Heart right ventricle (tissue), 16 donors: ENCODE data around the gene GGTLC2. TPM values are rescaled to one million over a fixed set of nuclear protein-coding genes. Genes with fewer than 3 reads are reported as not detected.

Source experiments
- ATAC-seq, 8 donors: fragments of 200-7000 bp; cut with Tn5 transposase; one replicate each; pipeline ENCODE4 v1.9.1; 2020; ENCODE audit warnings: mild to moderate bottlenecking in 8 of 8, moderate library complexity in 8 of 8, moderate number of reproducible peaks in 1 of 8
- DNase-seq, 2 donors: peaks; one replicate each; pipeline ENCODE4 v3.0.0-alpha.2; 2020
- H3K27ac ChIP-seq, 10 donors: fragments of 200-600 bp; sonication (generic) in 2 of 10; one replicate each; pipeline versions ENCODE4 v1.5.0 to v1.8.0; 2020 to 2022; ENCODE audit warnings: mild to moderate bottlenecking in 3 of 10
- H3K27me3 ChIP-seq, 7 donors: fragments of 200-600 bp; one replicate each; pipeline ENCODE4 v1.8.0; 2021 to 2022; ENCODE audit warnings: mild to moderate bottlenecking in 2 of 7
- H3K36me3 ChIP-seq, 9 donors: fragments of 200-600 bp; sonication (generic) in 1 of 9; one replicate each; pipeline versions ENCODE4 v1.5.0 to v1.8.0; 2020 to 2022; ENCODE audit warnings: mild to moderate bottlenecking in 2 of 9
- H3K4me1 ChIP-seq, 9 donors: fragments of 200-600 bp; sonication (generic) in 1 of 9; one replicate each; pipeline versions ENCODE4 v1.5.0 to v1.8.0; 2020 to 2022; ENCODE audit warnings: mild to moderate bottlenecking in 4 of 9
- H3K4me3 ChIP-seq, 10 donors: fragments of 200-600 bp; sonication (generic) in 2 of 10; one replicate each; pipeline versions ENCODE4 v1.5.0 to v1.8.0; 2020 to 2022; ENCODE audit warnings: mild to moderate bottlenecking in 7 of 10, moderate library complexity in 2 of 10
- H3K9me3 ChIP-seq, 11 donors: fragments of 200-600 bp in 10 of 11; sonication (generic) in 2 of 11; one replicate each; pipeline versions ENCODE4 v1.5.0 to v1.8.0; 2013 to 2022; ENCODE audit warnings: mild to moderate bottlenecking in 2 of 11, control low read depth in 1 of 11, moderate library complexity in 1 of 11
- CTCF ChIP-seq, 9 donors: fragments of 200-600 bp; sonication (generic) in 2 of 9; IDR thresholded peaks; one replicate each; pipeline versions ENCODE4 v1.5.0 to v1.8.0; 2021 to 2022; ENCODE audit warnings: antibody characterized with exemption in 9 of 9, mild to moderate bottlenecking in 5 of 9, moderate library complexity in 1 of 9
- WGBS, 2 donors: extraction: QIAGEN DNeasy Blood & Tissue Kit; methylation state at CpG; one replicate each; pipeline ENCODE4 v1.1.7; 2013; ENCODE audit warnings: inconsistent platforms in 1 of 2; 5-methylcytosine and 5-hydroxymethylcytosine counted together
- intact Hi-C, 10 donors: fragments of 100-400 bp; cut with DNase I; formaldehyde crosslinking; loops; one replicate each; pipeline versions ENCODE4 v1.11.1 to v1.14.2; 2022
- polyA plus RNA-seq, 2 donors: library from polyadenylated mRNA; stranded (reverse); fragments of 200-250 nt; gene quantifications; one replicate each; pipeline ENCODE4 v1.2.3, GENCODE V29; 2013
- total RNA-seq, 10 donors: library from RNA; stranded (reverse); fragmentation: NEBNext Ultra II Directional in 3 of 10; extraction: Animal tissue kit (Norgen Biotek cat#: 25700) in 3 of 10; gene quantifications; one replicate each; pipeline versions ENCODE4 v1.2.1 to v1.2.4, GENCODE V29; 2021 to 2023
- donor health status: Arrhythmogenic right ventricular cardiomyopathy.
- donor health status: ischemic (EF 13 %, LVEDD 7.1; RV severe dilation, severe dysfunction).
- donor health status: healthy with polysubstance abuse.
- donor health status: DM: no; HTN: yes; CAD: no.
- donor health status: DM: no; HTN: no; CAD: no.
- donor health status: ischemic (EF 25% LVEDD 6.9; RV normal size, moderate dysfunction).
- donor health status: ischemic (EF 25% LVEDD 5.7; RV mildly dilated, moderate dysfunction).
- donor health status: healthy.
- donor health status: DM: yes; HTN: yes; CAD: no.
- donor health status: Ischemic cardiomyopathy.
- donor health status: ischemic (EF 35%, LVEDD 5.7; RV mildly dilated, moderate dysfunction).
- donor health status: nonischemic (EF 11% LVEDD 7.7; RV severe dilation, severe dysfunction).
- donor health status: DM: yes; HTN: yes; CAD: no.
- donor health status: PGD.
- donor health status: ischemic (EF 29% LVEDD 5.4; RV normal size, mild dysfunction).
- donor health status: nonischemic (EF 23%, LVEDD 6.1; RV moderate dilation, normal function).

GGTLC2 gene
- total and polyA plus RNA-seq, 12 donors, result not detected

GRCh38 chr22:22694106-22694505 lies 49.7 kb downstream of the GGTLC2 start:
- no peak for TF ChIP-seq CTCF (IDR thresholded peaks at IDR 0.05)
- Histone ChIP-seq H3K4me3 (no peak overlapping the region), H3K36me3 (no peaks in the 10 kb centered on the region), H3K9me3 (no peaks in the 10 kb centered on the region), H3K4me1 (peaks cover 0 to 10% (median 0%) of the 10 kb centered on the region in 9 donors), H3K27ac (no peak overlapping the region), H3K27me3 (peaks cover 0 to 11% (median 0%) of the 10 kb centered on the region in 7 donors)
- ATAC-seq, result no peak
- no peak for DNase-seq
- intact Hi-C loops, result loop anchor here in 1 of 10 donors (5.0 kb wide), 1 partner anchor 342 kb away; no protein-coding TSS in a partner anchor
- 91 to 100% methylated on average over 1 of the region's 1 CpG for WGBS, 2 donors

- WGBS, 2 donors, result 82 to 85% methylated on average over 5 of the region's 5 CpGs
- no peaks in the 10 kb centered on the region for H3K36me3 ChIP-seq
- no peak overlapping the region for H3K4me3 ChIP-seq
- ATAC-seq (no peak), DNase-seq (no peak)
- intact Hi-C loops, result no loop called here
- peaks cover 0 to 11% (median 4%) of the 10 kb centered on the region in 7 donors for H3K27me3 ChIP-seq
- no peak for TF ChIP-seq CTCF (IDR thresholded peaks at IDR 0.05)
- peaks cover 0 to 10% (median 0%) of the 10 kb centered on the region in 9 donors for H3K4me1 ChIP-seq
- H3K9me3 ChIP-seq, result no peaks in the 10 kb centered on the region
- H3K27ac ChIP-seq, result no peak overlapping the region
These were observed 51.7 kb downstream of the GGTLC2 start for GRCh38 chr22:22696104-22696503.

Other genes with a start within 250 kb of the GGTLC2 start
- 1 to 10 TPM in 4 of 10 donors, under 1 TPM in 6; 0.36 to 2.7 (median 0.90) TPM for gene ZNF280B, start 135.9 kb upstream of the GGTLC2 start, total RNA-seq
- gene ZNF280B, start 135.9 kb upstream of the GGTLC2 start, polyA plus RNA-seq, result under 1 TPM; 0.01 to 0.15 TPM
- gene ZNF280A, start 124.3 kb upstream of the GGTLC2 start, total RNA-seq, result not detected
- gene ZNF280A, start 124.3 kb upstream of the GGTLC2 start, polyA plus RNA-seq, result not detected
- gene PRAME, start 85.3 kb upstream of the GGTLC2 start, total RNA-seq, result under 1 TPM in 3 of 10 donors, not detected in 7; 0.35 to 0.49 (median 0.46) TPM
- gene PRAME, start 85.3 kb upstream of the GGTLC2 start, polyA plus RNA-seq, result under 1 TPM in 1 of 2 donors, not detected in 1; 0.22 TPM
- 1 to 10 TPM in 2 of 10 donors, under 1 TPM in 4, not detected in 4; 0.26 to 4.4 (median 0.75) TPM for gene IGLL5, start 243.2 kb downstream of the GGTLC2 start, total RNA-seq
- under 1 TPM in 1 of 2 donors, not detected in 1; 0.32 TPM for gene IGLL5, start 243.2 kb downstream of the GGTLC2 start, polyA plus RNA-seq